GM12878 (cell line): ENCODE results near the gene CD96. TPM values are rescaled to one million over a fixed set of nuclear protein-coding genes. Genes with fewer than 3 reads are reported as not detected.
"Not testable (repeated sequence)": the region's sequence is repeated elsewhere in the genome, so short reads cannot be mapped to it uniquely, and the experiment has no call there.

Experiments
- ATAC-seq: fragments of 200-7000 bp; cut with Tn5 transposase; 3 replicates; pipeline ENCODE4 v1.9.1; 2020; ENCODE audit warnings: mild to moderate bottlenecking, moderate library complexity
- BruUV-seq: library from RNA; stranded (reverse); fragments of 400-500 nt; replicated peaks from 2 replicates; lab custom pipeline; 2021; lab: Mats Ljungman, UMichigan
- CTCF ChIA-PET: fragments of 300-600 bp; sonication (Branson Sonifier 250); formaldehyde crosslinking; extraction: SDS; loops from one replicate; lab custom pipeline; 2021; ENCODE audit warnings: inconsistent platforms; lab: Yijun Ruan, JAX
- POLR2A ChIA-PET: fragments of 350-600 bp; formaldehyde crosslinking; extraction: SDS; loops from one replicate; lab custom pipeline; 2021; ENCODE audit warnings: inconsistent platforms; lab: Charles Lee
- RAD21 ChIA-PET: fragments of 300-600 bp; sonication (Branson Sonifier 250); formaldehyde crosslinking; loops from one replicate; lab custom pipeline; 2023; ENCODE audit warnings: antibody characterized with exemption; ENCODE audit not compliant: unreplicated experiment; lab: Charles Lee
- SMC1A ChIA-PET: fragments of 300-600 bp; sonication (Branson Sonifier 250); formaldehyde crosslinking; loops from one replicate; lab custom pipeline; 2023; ENCODE audit not compliant: unreplicated experiment, uncharacterized antibody; lab: Charles Lee
- DNase-seq: peaks from one replicate; pipeline ENCODE4 v3.0.0-alpha.2; 2011; ENCODE audit warnings: low read depth, low spot score
- FAIRE-seq: peaks from 3 replicates; lab custom pipeline; 2011; peaks lifted over from hg19 to GRCh38; lab: Jason Lieb, UNC
- H2AFZ ChIP-seq: 2 replicates; pipeline ENCODE4 v1.6.0; 2011; ENCODE audit warnings: low read depth, low read length, control low read depth; ENCODE audit not compliant: control insufficient read depth
- H3K27ac ChIP-seq: 2 replicates; pipeline ENCODE4 v1.5.1; 2011; ENCODE audit warnings: control low read depth; ENCODE audit not compliant: control insufficient read depth, insufficient read depth
- H3K27me3 ChIP-seq, 2 experiments: replicated peaks in 1 of 2; 2 replicates each; pipeline versions ENCODE4 v1.6.0 to v1.6.1; 2011; ENCODE audit warnings: low read length in 1 of 2; ENCODE audit not compliant: control insufficient read depth in 2 of 2, insufficient read depth in 2 of 2
- H3K36me3 ChIP-seq, 2 experiments: 2 replicates each; pipeline ENCODE4 v1.5.1; 2011; ENCODE audit warnings: low read length in 1 of 2; ENCODE audit not compliant: control insufficient read depth in 2 of 2, insufficient read depth in 2 of 2
- H3K4me1 ChIP-seq: 2 replicates; pipeline ENCODE4 v1.6.1; 2011; ENCODE audit warnings: mild to moderate bottlenecking, low read length, moderate library complexity, mixed read lengths; ENCODE audit not compliant: control insufficient read depth, insufficient read depth
- H3K4me2 ChIP-seq: 2 replicates; pipeline ENCODE4 v1.6.0; 2011; ENCODE audit warnings: control low read depth; ENCODE audit not compliant: control insufficient read depth, insufficient read depth
- H3K4me3 ChIP-seq: fragments of 200-600 bp; sonication (generic); 2 replicates; pipeline ENCODE4 v1.5.1; 2016
- H3K79me2 ChIP-seq: 2 replicates; pipeline ENCODE4 v1.6.0; 2011; ENCODE audit warnings: low read length; ENCODE audit not compliant: control insufficient read depth, insufficient read depth
- H3K9ac ChIP-seq: 2 replicates; pipeline ENCODE4 v1.8.0; 2011; ENCODE audit warnings: low read length, control low read depth, mixed read lengths; ENCODE audit not compliant: control insufficient read depth, insufficient read depth
- H3K9me3 ChIP-seq: replicated peaks from 3 replicates; pipeline ENCODE4 v1.5.1; 2011; ENCODE audit warnings: mild to moderate bottlenecking, low read length; ENCODE audit not compliant: control insufficient read depth, insufficient read depth
- H4K20me1 ChIP-seq: 2 replicates; pipeline ENCODE4 v1.6.0; 2011; ENCODE audit not compliant: control insufficient read depth, insufficient read depth
- FOS ChIP-seq: IDR thresholded peaks from 3 replicates; pipeline ENCODE4 v1.6.1; 2011; ENCODE audit warnings: borderline replicate concordance; ENCODE audit not compliant: insufficient read length; ENCODE audit errors: extremely low read depth
- IRF4 ChIP-seq: IDR thresholded peaks from 2 replicates; pipeline ENCODE4 v1.6.1; 2011; ENCODE audit warnings: low read depth, low read length
- SIX5 ChIP-seq: IDR thresholded peaks from 2 replicates; pipeline ENCODE4 v1.6.1; 2011; ENCODE audit warnings: mild to moderate bottlenecking, low read depth, low read length, moderate library complexity; ENCODE audit not compliant: severe bottlenecking
- SKIL ChIP-seq: fragments of 450-650 bp; IDR thresholded peaks from 2 replicates; pipeline ENCODE4 v1.6.1; 2017; ENCODE audit warnings: mild to moderate bottlenecking, low read depth, inconsistent platforms; ENCODE audit not compliant: poor library complexity, severe bottlenecking
- SRF ChIP-seq, 2 experiments: IDR thresholded peaks; 2 replicates each; pipeline ENCODE4 v1.6.1; 2011; ENCODE audit warnings: low read depth in 2 of 2, low read length in 2 of 2, mild to moderate bottlenecking in 1 of 2, moderate library complexity in 1 of 2
- STAT3 ChIP-seq: IDR thresholded peaks from 2 replicates; pipeline ENCODE4 v1.6.1; 2011; ENCODE audit warnings: low read depth, low read length, improper control_type of control experiment
- YY1 ChIP-seq: IDR thresholded peaks from 2 replicates; pipeline ENCODE4 v1.6.1; 2011; ENCODE audit warnings: low read depth, mild to moderate bottlenecking, low read length
- ZNF274 ChIP-seq: IDR thresholded peaks from one replicate; pipeline ENCODE4 v1.8.0; 2011; ENCODE audit not compliant: insufficient read length, insufficient read depth
- WGBS: methylation state at CpG from one replicate; pipeline ENCODE4 v1.1.6; 2016; ENCODE audit warnings: low lambda C conversion rate; ENCODE audit not compliant: insufficient replicate concordance, insufficient coverage; ENCODE audit errors: missing lambda C conversion rate; 5-methylcytosine and 5-hydroxymethylcytosine counted together
- in situ Hi-C: fragments of 300-500 bp; cut with MboI; formaldehyde crosslinking; loops from 9 replicates; pipeline ENCODE4 v1.14.3; 2018; ENCODE audit warnings: mixed read lengths
- intact Hi-C: fragments of 100-400 bp; cut with micrococcal nuclease; formaldehyde crosslinking; loops from one replicate; pipeline ENCODE4 v1.14.2; 2022; ENCODE audit not compliant: unreplicated experiment
- polyA plus RNA-seq, 11 experiments: library from polyadenylated mRNA; depleted of rRNA in 4 of 11; unstranded in 6 of 11; stranded (reverse) in 5 of 11; fragments of >200 nt; fragmentation: Nextera tagmentation in 4 of 11; fragmentation: Illumina TruSeq in 1 of 11; extraction: Ambion mirVana in 4 of 11; extraction: Trizol in 1 of 11; gene quantifications; 1 replicate in 1 of 11; 2 replicates in 10 of 11; pipeline versions ENCODE4 v1.2.1 to v1.2.3, GENCODE V29; 2011 to 2016; ENCODE audit warnings: inconsistent platforms in 2 of 11, missing spikeins in 2 of 11, low read depth in 1 of 11
- total RNA-seq, 4 experiments: library from RNA; depleted of rRNA in 3 of 4; stranded (reverse); fragments of >200 nt in 3 of 4; fragmentation: Illumina TruSeq in 1 of 4; extraction: Trizol in 1 of 4; gene quantifications; 2 replicates each; pipeline versions ENCODE4 v1.2.1 to v1.2.3, GENCODE V29; 2013 to 2021

Gene CD96
- total and polyA plus RNA-seq, 10 of the 15 experiments (the other 5 are each of a cell fraction or from before 2014, with no cell fraction given): 0.13 to 10.1 (median 0.47) TPM

DNA sequence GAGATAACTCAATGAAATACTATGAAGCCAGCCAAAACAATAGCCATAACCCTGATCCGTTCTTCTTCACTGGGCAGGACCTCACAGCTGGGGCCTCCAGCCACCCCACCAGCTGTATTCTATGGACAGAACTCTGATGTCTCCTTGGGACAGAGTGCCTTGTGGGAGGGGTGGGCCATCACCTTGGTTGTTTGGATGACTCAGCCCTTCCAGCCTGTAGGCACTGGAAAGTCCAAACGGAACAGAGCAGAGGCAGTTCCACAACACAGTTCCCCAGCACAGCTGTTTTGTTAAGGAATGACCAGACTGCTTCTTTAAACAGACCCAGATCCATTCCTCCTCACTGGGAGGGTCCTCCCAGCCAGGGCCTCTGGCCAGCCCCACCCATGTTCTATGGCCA lies 85.1 kb downstream of the CD96 start:
- 57% methylated on average over 2 of the region's 2 CpGs for WGBS
- Histone ChIP-seq H2AFZ (no peak overlapping the region), H3K27ac (no peak overlapping the region), H3K79me2 (no peaks in the 10 kb centered on the region), H3K27me3 (no peaks in the 10 kb centered on the region; a peak in 1 of 4 replicates), H3K4me3 (no peak overlapping the region), H3K36me3 (no peaks in the 10 kb centered on the region), H3K4me1 (no peaks in the 10 kb centered on the region), H3K4me2 (no peak overlapping the region), H3K9me3 (no peaks in the 10 kb centered on the region; the same call in 2 of the 3 replicates), H3K9ac (no peak overlapping the region), H4K20me1 (no peaks in the 10 kb centered on the region)
- RAD21 ChIA-PET: no interaction called here
- DNase-seq (no peak), FAIRE-seq (no peak), ATAC-seq (no peak)
- POLR2A ChIA-PET: no interaction called here
- no peak for TF ChIP-seq SKIL
- TF ChIP-seq IRF4: no peak
- TF ChIP-seq YY1: no peak
- no peak for TF ChIP-seq FOS
- TF ChIP-seq ZNF274: no peak
- TF ChIP-seq STAT3: no peak
- TF ChIP-seq SRF (IDR thresholded peaks at IDR 0.05; ENCODE audit: low read depth in 2 of 2, low read length in 2 of 2): no peak
- no peak for TF ChIP-seq SIX5
- SMC1A ChIA-PET: no interaction called here
- intact Hi-C loops: no loop called here
- in situ Hi-C loops: no loop called here
- BruUV-seq: no TSS peak
- CTCF ChIA-PET: interaction anchor here (1.7 kb wide), 1 partner anchor 11 kb away, joined by 4 read pairs; no protein-coding TSS in a partner anchor

GRCh38 chr3:111629018-111629417 lies 87.0 kb downstream of the CD96 start:
- H3K9ac ChIP-seq, H4K20me1 ChIP-seq, in situ Hi-C loops, ATAC-seq, H3K79me2 ChIP-seq, H2AFZ ChIP-seq, H3K27ac ChIP-seq, H3K36me3 ChIP-seq, BruUV-seq, H3K4me3 ChIP-seq, H3K9me3 ChIP-seq, intact Hi-C loops, SMC1A ChIA-PET, DNase-seq, FAIRE-seq, H3K4me2 ChIP-seq, H3K4me1 ChIP-seq, RAD21 ChIA-PET, H3K27me3 ChIP-seq: not testable (repeated sequence)
- ChIA-PET CTCF (interaction anchor here (1.0 kb wide), 1 partner anchor 62 kb away, joined by 3 read pairs; no protein-coding TSS in a partner anchor), POLR2A (interaction anchor here (0.6 kb wide), 1 partner anchor 38 kb away, joined by 3 read pairs; no protein-coding TSS in a partner anchor)
- 81% methylated on average over 1 of the region's 1 CpG for WGBS

DNA sequence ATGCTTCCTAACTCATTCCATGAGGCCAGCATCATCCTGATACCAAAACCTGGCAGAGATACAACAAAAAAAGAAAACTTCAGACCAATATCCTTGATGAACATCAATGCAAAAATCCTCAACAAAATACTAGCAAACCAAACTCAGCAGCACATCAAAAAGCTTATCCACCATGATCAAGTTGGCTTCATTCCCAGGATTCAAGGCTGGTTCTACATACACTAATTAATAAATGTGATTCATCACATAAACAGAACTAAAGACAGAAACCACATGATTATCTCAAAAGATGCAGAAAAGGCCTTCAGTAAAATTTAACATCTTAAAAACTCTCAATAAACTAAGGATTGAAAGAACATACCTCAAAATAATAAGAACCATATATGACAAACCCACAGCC lies 88.6 kb downstream of the CD96 start:
- H2AFZ ChIP-seq, H3K9ac ChIP-seq, H4K20me1 ChIP-seq, H3K4me3 ChIP-seq, in situ Hi-C loops, H3K9me3 ChIP-seq, FAIRE-seq, H3K36me3 ChIP-seq, H3K4me2 ChIP-seq, ATAC-seq, BruUV-seq, RAD21 ChIA-PET, H3K27me3 ChIP-seq, H3K27ac ChIP-seq, DNase-seq, POLR2A ChIA-PET, intact Hi-C loops, H3K79me2 ChIP-seq, H3K4me1 ChIP-seq: not testable (repeated sequence)
- CTCF ChIA-PET: interaction anchor here (0.7 to 1.5 kb wide), 2 partner anchors 8 to 22 kb away, joined by 3 to 5 read pairs; no protein-coding TSS in a partner anchor
- SMC1A ChIA-PET: interaction anchor here (1.0 kb wide), 1 partner anchor 18 kb away, joined by 3 read pairs; no protein-coding TSS in a partner anchor
